CD4-positive, alpha-beta T cell (primary cell): ENCODE data around the gene IQGAP1. TPM values are rescaled to one million over a fixed set of nuclear protein-coding genes. Genes with fewer than 3 reads are reported as not detected.

Experiments used
- ATAC-seq: fragments of 200-7000 bp; cut with Tn5 transposase; one replicate; pipeline ENCODE4 v1.10.0; 2022; ENCODE audit warnings: mild to moderate bottlenecking; ENCODE audit not compliant: poor library complexity
- CTCF ChIA-PET: fragments of 350-600 bp; sonication (Branson Sonifier 250); formaldehyde crosslinking; loops from one replicate; lab custom pipeline; 2021; ENCODE audit warnings: antibody characterized with exemption, inconsistent platforms; lab: Charles Lee
- POLR2A ChIA-PET: fragments of 350-600 bp; sonication (Branson Sonifier 250); formaldehyde crosslinking; loops from one replicate; lab custom pipeline; 2021; ENCODE audit warnings: antibody characterized with exemption, inconsistent platforms; lab: Charles Lee
- DNase-seq, 14 experiments: peaks; one replicate each; pipeline ENCODE4 v3.0.0-alpha.2; 2013 to 2020; ENCODE audit warnings: mixed read lengths in 2 of 14
- H3K27ac ChIP-seq, 2 donors: one replicate each; pipeline versions ENCODE4 v1.5.1 to v1.7.0; 2013; ENCODE audit warnings: low read length in 2 of 2, low read depth in 1 of 2, mild to moderate bottlenecking in 1 of 2
- H3K27me3 ChIP-seq, 2 experiments: 1 replicate in 1 of 2; 2 replicates in 1 of 2; pipeline versions ENCODE4 v1.6.1 to v1.7.0; 2013; ENCODE audit warnings: low read length in 2 of 2, control low read depth in 1 of 2, mild to moderate bottlenecking in 1 of 2, moderate library complexity in 1 of 2; ENCODE audit not compliant: insufficient read depth in 2 of 2, control insufficient read depth in 1 of 2
- H3K36me3 ChIP-seq: one replicate; pipeline ENCODE4 v1.6.1; 2013; ENCODE audit warnings: low read length, control low read depth; ENCODE audit not compliant: insufficient read depth
- H3K4me1 ChIP-seq: one replicate; pipeline ENCODE4 v1.6.1; 2013; ENCODE audit warnings: low read length, control low read depth; ENCODE audit not compliant: insufficient read depth
- H3K4me3 ChIP-seq: one replicate; pipeline ENCODE4 v1.5.1; 2013; ENCODE audit warnings: mild to moderate bottlenecking, low read length, moderate library complexity
- H3K9me3 ChIP-seq, 2 experiments: 1 replicate in 1 of 2; 2 replicates in 1 of 2; pipeline versions ENCODE4 v1.6.1 to v1.7.0; 2013; ENCODE audit warnings: low read length in 2 of 2, mild to moderate bottlenecking in 2 of 2, control low read depth in 1 of 2, moderate library complexity in 1 of 2; ENCODE audit not compliant: control insufficient read depth in 1 of 2, insufficient read depth in 1 of 2
- H3K27ac Mint-ChIP-seq: one replicate; pipeline ENCODE4 v1.8.0; 2020; ENCODE audit warnings: mixed read lengths
- H3K27me3 Mint-ChIP-seq: one replicate; pipeline ENCODE4 v1.8.0; 2021; ENCODE audit warnings: mixed read lengths
- H3K36me3 Mint-ChIP-seq: one replicate; pipeline ENCODE4 v1.8.0; 2021; ENCODE audit warnings: low read depth, mixed read lengths
- H3K4me1 Mint-ChIP-seq: one replicate; pipeline ENCODE4 v1.8.0; 2021; ENCODE audit warnings: low read depth, mixed read lengths
- H3K4me3 Mint-ChIP-seq: one replicate; pipeline ENCODE4 v1.8.0; 2020; ENCODE audit warnings: mild to moderate bottlenecking, mixed read lengths
- H3K9me3 Mint-ChIP-seq: one replicate; pipeline ENCODE4 v1.8.0; 2020; ENCODE audit warnings: mixed read lengths
- CTCF ChIP-seq: fragments of 200-600 bp; IDR thresholded peaks from one replicate; pipeline ENCODE4 v1.8.0; 2022; ENCODE audit warnings: antibody characterized with exemption, mild to moderate bottlenecking
- intact Hi-C, 2 experiments: fragments of 100-400 bp; cut with DNase I in 1 of 2; cut with micrococcal nuclease in 1 of 2; formaldehyde crosslinking; loops; one replicate each; pipeline versions ENCODE4 v1.15.1 to v1.9.0; 2023 to 2025; cut with DNase I, micrococcal nuclease
- total RNA-seq, 174 experiments: library from RNA in 2 of 174; stranded (reverse) in 2 of 174; gene quantifications; one replicate each; pipeline ENCODE4 v1.2.3 and lab custom pipeline; 2021 to 2026

IQGAP1 gene
- total RNA-seq, 2 experiments from 2014 or later: 76.8 to 78.7 TPM

DNA sequence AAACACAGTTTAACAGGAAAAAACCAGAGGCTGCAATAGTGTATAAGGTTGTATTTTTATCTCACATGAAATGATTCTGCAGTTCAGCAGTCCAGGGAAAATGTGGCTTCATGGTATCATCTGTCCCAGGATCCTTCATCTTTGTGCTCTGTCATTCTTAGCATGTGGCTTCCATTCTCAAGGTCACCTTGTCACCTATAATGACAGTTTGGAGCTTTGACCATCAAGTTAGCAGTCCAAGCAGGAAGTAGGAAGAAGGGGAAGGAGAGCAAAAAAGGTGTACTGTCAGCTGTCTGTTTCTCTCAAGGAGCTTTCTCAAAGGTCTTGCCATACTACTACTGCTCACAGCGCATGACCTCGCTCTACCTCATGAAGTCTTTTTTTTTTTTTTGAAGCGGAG, 83.1 kb downstream of the IQGAP1 start:
- Mint-ChIP-seq H3K36me3 (peaks cover 82% of the 10 kb centered on the region), H3K27ac (no peak overlapping the region), H3K4me3 (no peak overlapping the region), H3K4me1 (peaks cover 16% of the 10 kb centered on the region), H3K27me3 (no peaks in the 10 kb centered on the region), H3K9me3 (no peaks in the 10 kb centered on the region)
- no peak for ATAC-seq
- peaks cover 88% of the 10 kb centered on the region for H3K36me3 ChIP-seq
- peaks cover 0 to 3% of the 10 kb centered on the region in 2 experiments for H3K9me3 ChIP-seq
- no peak overlapping the region for H3K4me3 ChIP-seq
- CTCF ChIA-PET: interaction anchor here (0.8 kb wide), 1 partner anchor 151 kb away, joined by 3 read pairs; no protein-coding TSS in a partner anchor
- TF ChIP-seq CTCF: no peak
- H3K27ac ChIP-seq: no peak overlapping the region
- no peaks in the 10 kb centered on the region for H3K4me1 ChIP-seq
- POLR2A ChIA-PET: no interaction called here
- no peak for DNase-seq
- H3K27me3 ChIP-seq: no peaks in the 10 kb centered on the region
- intact Hi-C loops: no loop called here

DNA sequence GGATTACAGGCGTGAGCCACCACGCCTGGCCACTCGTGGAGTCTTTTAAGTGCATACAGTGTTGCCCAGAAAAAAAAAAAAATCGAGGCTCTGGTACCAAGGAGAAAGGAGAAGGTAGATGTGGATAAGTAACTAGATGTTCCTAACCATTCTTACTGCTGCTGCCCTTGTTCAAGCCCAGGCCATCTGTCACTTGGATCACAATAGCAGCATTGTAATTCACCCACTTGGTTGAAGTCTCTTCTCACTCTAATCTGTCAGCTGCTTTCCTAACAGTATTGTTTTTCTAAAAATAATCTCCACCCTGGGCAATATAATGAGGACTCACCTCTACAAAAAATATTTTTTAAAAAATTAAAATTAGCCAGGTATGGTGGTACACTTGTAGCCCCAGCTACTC, 83.7 kb downstream of the IQGAP1 start:
- peaks cover 89% of the 10 kb centered on the region for H3K36me3 ChIP-seq
- intact Hi-C loops: no loop called here

DNA sequence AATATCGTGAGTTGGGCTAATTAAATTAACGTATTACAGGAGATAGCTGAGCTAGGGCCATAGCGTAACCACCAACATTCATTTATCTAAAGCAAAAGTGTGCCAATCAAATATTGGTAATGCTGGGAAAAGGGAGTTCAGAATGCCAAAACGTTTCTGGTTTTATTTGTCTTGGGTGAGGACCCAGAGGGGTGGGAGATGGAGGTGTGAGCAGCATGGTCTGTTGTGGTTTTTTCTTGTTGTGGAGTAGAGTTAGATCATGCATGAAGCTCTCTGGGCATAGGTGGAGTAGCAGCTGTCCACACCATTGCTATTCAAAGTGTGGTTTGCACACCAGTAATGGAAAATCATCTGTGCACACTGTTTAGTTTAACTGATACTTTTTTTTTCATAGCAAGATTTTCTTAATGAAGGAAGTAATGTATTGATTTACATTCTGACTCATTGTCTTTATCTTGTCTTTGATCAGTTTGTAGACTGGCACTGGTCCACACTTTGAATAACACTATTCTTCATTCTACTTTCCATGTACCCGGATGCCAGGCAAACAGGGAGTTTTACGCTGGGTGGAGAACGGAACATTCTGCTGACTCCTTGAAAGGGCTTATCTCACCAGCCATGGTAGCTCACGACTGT, 90.9 kb downstream of the IQGAP1 start:
- Histone ChIP-seq H3K36me3 (peaks cover 79% of the 10 kb centered on the region), H3K27me3 (no peaks in the 10 kb centered on the region), H3K27ac (no peak overlapping the region), H3K9me3 (no peaks in the 10 kb centered on the region), H3K4me1 (peaks cover 20% of the 10 kb centered on the region), H3K4me3 (no peak overlapping the region)
- no peak overlapping the region for H3K4me3 Mint-ChIP-seq
- peaks cover 42% of the 10 kb centered on the region for H3K4me1 Mint-ChIP-seq
- no peak for ATAC-seq
- no peaks in the 10 kb centered on the region for H3K27me3 Mint-ChIP-seq
- ChIA-PET POLR2A (no interaction called here), CTCF (interaction anchor here (1.9 to 4.8 kb wide), 2 partner anchors 117 to 160 kb away, joined by 6 to 37 read pairs; no protein-coding TSS in a partner anchor)
- H3K36me3 Mint-ChIP-seq: peaks cover 90% of the 10 kb centered on the region
- intact Hi-C loops: loop anchor here in 1 of 2 experiments (5.0 kb wide), 1 partner anchor 42 kb away; no protein-coding TSS in a partner anchor
- no peaks in the 10 kb centered on the region for H3K9me3 Mint-ChIP-seq
- H3K27ac Mint-ChIP-seq: peak overlapping the region; percentile 77
- no peak for TF ChIP-seq CTCF
- DNase-seq: peak in 1 of 14 experiments; percentile 15

More for the DNA sequence above, 83.7 kb downstream of the IQGAP1 start:
- Mint-ChIP-seq H3K4me1 (peaks cover 16% of the 10 kb centered on the region), H3K27me3 (no peaks in the 10 kb centered on the region), H3K4me3 (no peak overlapping the region), H3K27ac (no peak overlapping the region), H3K36me3 (peaks cover 82% of the 10 kb centered on the region), H3K9me3 (no peaks in the 10 kb centered on the region)
- Histone ChIP-seq H3K27ac (no peak overlapping the region), H3K27me3 (no peaks in the 10 kb centered on the region), H3K4me1 (no peaks in the 10 kb centered on the region), H3K9me3 (peaks cover 0 to 3% of the 10 kb centered on the region in 2 experiments), H3K4me3 (no peak overlapping the region)
- DNase-seq (no peak), ATAC-seq (no peak)
- POLR2A ChIA-PET: no interaction called here
- no peak for TF ChIP-seq CTCF
- CTCF ChIA-PET: interaction anchor here (0.8 kb wide), 1 partner anchor 152 kb away, joined by 3 read pairs; no protein-coding TSS in a partner anchor
